Measurements from ENCODE around the gene SH3BGRL3. TPM values are rescaled to one million over a fixed set of nuclear protein-coding genes. Genes with fewer than 3 reads are reported as not detected.
"Not testable (repeated sequence)": the region's sequence is repeated elsewhere in the genome, so short reads cannot be mapped to it uniquely, and the experiment has no call there.

SH3BGRL3 gene
- total and polyA plus RNA-seq, 7 donors = 32.9 to 575 (median 41.5) TPM

DNA sequence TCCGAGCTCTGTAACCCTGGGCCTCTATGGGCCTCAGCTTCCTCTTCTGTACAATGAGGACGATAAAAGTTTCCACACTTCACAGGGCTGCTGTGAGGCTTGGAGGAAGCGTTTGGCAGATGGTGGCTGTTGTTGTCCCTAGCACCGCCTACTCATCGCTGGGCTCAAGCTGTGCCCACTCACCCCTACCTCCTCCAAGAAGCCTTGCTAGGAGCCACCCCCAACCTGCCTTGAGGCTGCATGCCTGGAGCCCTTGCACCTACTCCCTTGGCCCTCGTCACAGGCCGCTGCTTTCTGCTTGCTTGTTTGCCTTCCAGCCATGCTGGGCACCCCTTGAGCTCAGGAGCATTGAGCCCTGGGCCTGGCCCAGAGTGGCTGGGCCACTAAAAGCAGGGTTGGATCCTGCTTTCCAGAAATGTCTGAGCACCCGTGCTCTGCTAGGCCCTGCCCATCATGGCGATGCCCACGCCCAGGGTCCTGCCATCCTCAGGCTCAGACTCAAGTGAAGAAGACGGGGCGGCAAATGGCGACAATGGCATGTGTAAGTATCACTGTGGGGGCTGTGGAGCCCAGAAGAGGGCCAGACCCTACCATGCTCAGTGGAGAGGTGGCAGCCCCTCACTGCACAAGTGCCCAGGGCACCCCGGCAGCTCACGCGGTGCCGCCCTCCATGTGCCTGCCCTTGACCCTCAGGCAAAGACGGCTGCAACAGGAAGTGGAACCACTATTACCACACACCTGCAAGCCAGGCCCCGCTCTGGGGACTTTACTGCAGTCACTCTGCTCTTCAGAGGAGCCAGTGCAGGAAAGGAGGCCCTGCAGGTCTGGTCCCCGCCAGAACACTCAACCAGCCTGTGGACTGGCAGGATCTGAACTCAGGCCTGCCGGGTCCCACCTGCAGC lies 9.5 kb downstream of the SH3BGRL3 start:
- intact Hi-C loops (cut with DNase I) = no loop called here
- DNase-seq = no peak
- Histone ChIP-seq H3K36me3 (no peaks in the 10 kb centered on the region), H3K9me3 (no peaks in the 10 kb centered on the region), H3K27ac (peak overlapping the region; percentile 10 to 60 (median 32)), H3K27me3 (no peaks in the 10 kb centered on the region), H3K4me3 (no peak overlapping the region), H3K4me1 (peaks cover 0 to 15% (median 13%) of the 10 kb centered on the region in 4 donors)
- WGBS, 2 donors = 57 to 89% methylated on average over 21 of the region's 21 CpGs
- no peak for TF ChIP-seq POLR2AphosphoS5 (IDR thresholded peaks at IDR 0.05)
- no peak for TF ChIP-seq POLR2A (IDR thresholded peaks at IDR 0.05)

DNA sequence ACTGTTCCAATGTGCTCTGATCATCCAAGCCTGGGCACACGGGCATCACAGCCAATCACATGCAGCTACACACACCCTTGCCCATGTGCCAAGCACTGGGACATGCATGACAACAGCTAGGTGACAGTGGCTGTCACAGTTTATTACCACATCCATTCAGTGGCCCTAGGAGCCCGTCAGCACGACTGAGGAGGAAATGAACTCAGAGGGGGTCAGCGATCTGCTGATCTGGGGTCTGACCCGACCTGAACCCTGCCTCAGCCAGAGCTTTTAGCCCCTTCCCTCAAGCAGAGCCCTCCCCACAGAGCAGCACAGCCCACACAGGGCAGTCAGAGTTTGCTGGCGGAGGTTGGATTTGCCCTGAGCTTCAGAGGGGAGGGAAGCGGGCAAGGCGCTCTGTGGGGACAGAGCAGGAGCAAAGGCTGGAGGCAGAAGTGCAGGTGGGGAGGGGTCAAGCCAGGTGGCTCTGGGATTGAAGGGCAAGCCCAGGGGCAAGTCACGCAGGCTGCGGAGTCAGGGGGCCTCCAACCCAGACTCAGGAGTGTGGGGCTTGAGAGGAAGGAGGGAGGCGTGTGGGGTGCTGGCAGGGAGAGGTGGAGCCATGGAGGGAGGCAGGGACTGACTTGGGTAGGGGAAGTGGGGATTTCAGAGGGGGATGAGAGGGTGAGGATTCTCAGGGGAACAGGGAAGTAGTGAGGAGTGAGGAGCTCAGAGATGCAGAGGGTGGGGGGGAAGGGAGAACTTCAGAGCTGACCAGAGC lies 10.4 kb downstream of the SH3BGRL3 start:
- DNase-seq = no peak
- Histone ChIP-seq H3K36me3 (no peaks in the 10 kb centered on the region), H3K27me3 (no peaks in the 10 kb centered on the region), H3K4me3 (no peak overlapping the region), H3K27ac (peak overlapping the region in 3 of 4 donors; percentile 10 to 60 (median 60)), H3K9me3 (no peaks in the 10 kb centered on the region), H3K4me1 (peaks cover 0 to 9% (median 4%) of the 10 kb centered on the region in 4 donors)
- TF ChIP-seq POLR2AphosphoS5 (IDR thresholded peaks at IDR 0.05) (no peak), POLR2A (IDR thresholded peaks at IDR 0.05) (no peak), EP300 (IDR thresholded peaks at IDR 0.05) (no peak)
- TF ChIP-seq, protein P1, sequence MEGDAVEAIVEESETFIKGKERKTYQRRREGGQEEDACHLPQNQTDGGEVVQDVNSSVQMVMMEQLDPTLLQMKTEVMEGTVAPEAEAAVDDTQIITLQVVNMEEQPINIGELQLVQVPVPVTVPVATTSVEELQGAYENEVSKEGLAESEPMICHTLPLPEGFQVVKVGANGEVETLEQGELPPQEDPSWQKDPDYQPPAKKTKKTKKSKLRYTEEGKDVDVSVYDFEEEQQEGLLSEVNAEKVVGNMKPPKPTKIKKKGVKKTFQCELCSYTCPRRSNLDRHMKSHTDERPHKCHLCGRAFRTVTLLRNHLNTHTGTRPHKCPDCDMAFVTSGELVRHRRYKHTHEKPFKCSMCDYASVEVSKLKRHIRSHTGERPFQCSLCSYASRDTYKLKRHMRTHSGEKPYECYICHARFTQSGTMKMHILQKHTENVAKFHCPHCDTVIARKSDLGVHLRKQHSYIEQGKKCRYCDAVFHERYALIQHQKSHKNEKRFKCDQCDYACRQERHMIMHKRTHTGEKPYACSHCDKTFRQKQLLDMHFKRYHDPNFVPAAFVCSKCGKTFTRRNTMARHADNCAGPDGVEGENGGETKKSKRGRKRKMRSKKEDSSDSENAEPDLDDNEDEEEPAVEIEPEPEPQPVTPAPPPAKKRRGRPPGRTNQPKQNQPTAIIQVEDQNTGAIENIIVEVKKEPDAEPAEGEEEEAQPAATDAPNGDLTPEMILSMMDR (IDR thresholded peaks at IDR 0.05) = no peak
- WGBS, 2 donors = 61 to 85% methylated on average over 11 of the region's 11 CpGs
- intact Hi-C loops (cut with DNase I) = no loop called here

- peaks cover 0 to 9% (median 0%) of the 10 kb centered on the region in 4 donors for H3K4me1 ChIP-seq
- intact Hi-C loops (cut with DNase I) = no loop called here
- no peak for TF ChIP-seq POLR2AphosphoS5 (IDR thresholded peaks at IDR 0.05)
- no peak for TF ChIP-seq EP300 (IDR thresholded peaks at IDR 0.05)
- TF ChIP-seq POLR2A (IDR thresholded peaks at IDR 0.05) = no peak
- TF ChIP-seq, protein P1 (IDR thresholded peaks at IDR 0.05) = no peak
- no peaks in the 10 kb centered on the region for H3K9me3 ChIP-seq
- DNase-seq = no peak
- H3K4me3 ChIP-seq = no peak overlapping the region
- peak overlapping the region in 3 of 4 donors; percentile 10 to 60 (median 60) for H3K27ac ChIP-seq
- WGBS, 2 donors = 75 to 88% methylated on average over 11 of the region's 11 CpGs
- no peaks in the 10 kb centered on the region for H3K36me3 ChIP-seq
- no peaks in the 10 kb centered on the region for H3K27me3 ChIP-seq
Observed at GRCh38 chr1:26290882-26291261, 11.0 kb downstream of the SH3BGRL3 start.

GRCh38 chr1:26291433-26291832 lies 11.5 kb downstream of the SH3BGRL3 start:
- WGBS, 2 donors = 86 to 88% methylated on average over 3 of the region's 3 CpGs
- Histone ChIP-seq H3K27me3 (no peaks in the 10 kb centered on the region), H3K9me3 (no peaks in the 10 kb centered on the region), H3K27ac (peak overlapping the region in 2 of 4 donors; percentile 60), H3K4me1 (peaks cover 0 to 5% (median 0%) of the 10 kb centered on the region in 4 donors), H3K36me3 (no peaks in the 10 kb centered on the region), H3K4me3 (no peak overlapping the region)
- TF ChIP-seq POLR2A (IDR thresholded peaks at IDR 0.05) (no peak), EP300 (IDR thresholded peaks at IDR 0.05) (no peak), POLR2AphosphoS5 (IDR thresholded peaks at IDR 0.05) (no peak)
- TF ChIP-seq, protein P1 (IDR thresholded peaks at IDR 0.05) = no peak
- intact Hi-C loops (cut with DNase I) = no loop called here
- DNase-seq = no peak

GRCh38 chr1:26291939-26292338 lies 12.1 kb downstream of the SH3BGRL3 start:
- DNase-seq = no peak
- no peaks in the 10 kb centered on the region for H3K9me3 ChIP-seq
- no peaks in the 10 kb centered on the region for H3K36me3 ChIP-seq
- no peaks in the 10 kb centered on the region for H3K27me3 ChIP-seq
- no peak overlapping the region for H3K4me3 ChIP-seq
- no peak for TF ChIP-seq POLR2A (IDR thresholded peaks at IDR 0.05)
- TF ChIP-seq, protein P1 (IDR thresholded peaks at IDR 0.05) = no peak
- TF ChIP-seq POLR2AphosphoS5 (IDR thresholded peaks at IDR 0.05) = no peak
- TF ChIP-seq EP300 (IDR thresholded peaks at IDR 0.05) = no peak
- H3K4me1 ChIP-seq = peaks cover 0 to 3% (median 0%) of the 10 kb centered on the region in 4 donors
- intact Hi-C loops (cut with DNase I) = no loop called here
- WGBS, 2 donors = 90 to 91% methylated on average over 4 of the region's 4 CpGs
- no peak overlapping the region for H3K27ac ChIP-seq

- DNase-seq; H3K4me3 ChIP-seq; H3K27me3 ChIP-seq; H3K4me1 ChIP-seq; intact Hi-C loops (cut with DNase I); H3K27ac ChIP-seq; H3K36me3 ChIP-seq; H3K9me3 ChIP-seq: not testable (repeated sequence)
- 87 to 92% methylated on average over 5 of the region's 5 CpGs for WGBS, 2 donors
Observed at GRCh38 chr1:26292735-26293134, 12.8 kb downstream of the SH3BGRL3 start.
